Stimulated activated CD4-positive, alpha-beta T cell treated with anti-CD3 and anti-CD28 coated beads, TNF-alpha, amount 100 ng/mL, for 24 hours (primary cell): ENCODE measurements around the gene GNRH2.
"Not testable (repeated sequence)": the region's sequence is repeated elsewhere in the genome, so short reads cannot be mapped to it uniquely, and the experiment has no call there.

Source experiments
- DNase-seq, 3 experiments: peaks; one replicate each; pipeline ENCODE4 v3.0.0-alpha.2; 2020; ENCODE audit warnings: low read depth in 3 of 3

Gene GNRH2

GRCh38 chr20:3072530-3073250 is 29.3 kb downstream of the GNRH2 start:
- DNase-seq: no peak

DNA sequence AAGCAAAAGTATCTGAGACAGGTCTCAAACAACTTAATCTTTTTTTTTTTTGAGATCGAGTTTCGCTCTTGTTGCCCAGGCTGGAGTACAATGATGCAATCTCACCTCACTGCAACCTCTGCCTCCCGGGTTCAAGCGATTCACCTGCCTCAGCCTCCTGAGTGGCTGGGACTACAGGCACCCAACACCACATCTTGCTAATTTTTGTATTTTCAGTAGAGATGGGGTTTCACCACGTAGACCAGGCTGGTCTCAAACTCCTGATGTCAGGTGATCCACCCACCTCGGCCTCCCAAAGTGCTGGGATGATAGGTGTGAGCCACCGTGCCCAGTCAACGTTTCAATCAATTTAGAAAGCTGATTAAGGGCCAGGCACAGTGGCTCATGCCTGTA is 29.8 kb downstream of the GNRH2 start:
- not testable (repeated sequence) for DNase-seq

- no peak for DNase-seq
Measured at GRCh38 chr20:3074812-3075211, 31.4 kb downstream of the GNRH2 start.

- not testable (repeated sequence) for DNase-seq
Measured at GRCh38 chr20:3075315-3075714, 31.9 kb downstream of the GNRH2 start.

DNA sequence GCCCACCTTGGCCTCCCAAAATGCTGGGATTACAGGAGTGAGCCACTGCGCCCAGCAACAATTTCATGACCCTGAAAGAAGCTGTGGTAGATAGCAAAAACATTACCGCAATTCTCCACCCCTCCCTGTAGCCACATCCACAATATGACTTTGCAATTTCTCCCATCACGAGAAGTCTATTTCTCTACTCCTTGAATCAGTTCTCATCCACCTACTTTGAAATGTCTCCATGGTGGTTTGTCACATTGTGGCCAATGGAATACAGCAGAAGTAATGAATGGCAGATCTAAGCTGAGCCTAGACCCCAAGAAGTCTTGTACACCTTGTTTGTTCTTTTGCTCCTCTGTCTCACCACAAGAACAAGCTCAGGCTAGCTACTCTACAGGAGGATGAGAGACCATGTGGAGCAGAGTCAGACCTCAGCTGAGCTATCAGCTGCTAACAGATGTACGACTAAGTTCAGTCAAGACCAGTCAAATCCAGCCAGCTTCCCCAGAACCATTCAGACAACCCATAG is 34.3 kb downstream of the GNRH2 start:
- DNase-seq: no peak

GRCh38 chr20:3080939-3081388 is 37.5 kb downstream of the GNRH2 start:
- no peak for DNase-seq

DNA sequence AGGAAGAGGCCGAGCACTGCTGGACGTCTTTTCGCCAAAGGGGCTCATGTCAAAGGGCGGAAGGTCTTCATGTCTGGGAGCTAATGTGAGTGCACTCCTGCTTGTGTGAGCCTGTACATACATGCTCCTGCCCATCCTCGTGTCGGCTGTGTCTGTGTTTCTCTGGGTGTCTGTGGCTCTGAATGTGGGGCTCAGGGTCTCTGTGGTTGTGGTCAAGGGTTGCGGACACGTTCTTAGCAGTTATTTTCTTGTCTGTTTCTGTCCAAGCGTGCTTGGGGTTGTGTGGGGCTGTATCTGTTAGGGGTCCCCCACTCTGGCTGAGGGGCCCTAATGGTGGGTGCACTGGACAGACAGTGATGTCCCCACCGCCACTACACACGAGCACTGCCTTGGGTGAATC is 38.2 kb downstream of the GNRH2 start:
- DNase-seq: no peak

- no peak for DNase-seq
Measured at GRCh38 chr20:3082306-3082951, 39.0 kb downstream of the GNRH2 start.

GRCh38 chr20:3082955-3083952 is 39.8 kb downstream of the GNRH2 start:
- DNase-seq: no peak

GRCh38 chr20:3084283-3084985 is 41.0 kb downstream of the GNRH2 start, which contains the start of gene AVP:
AVP (minus strand) TSS chr20:3084724; CDS start chr20:3084674, 50 bp downstream.
- no peak for DNase-seq

DNA sequence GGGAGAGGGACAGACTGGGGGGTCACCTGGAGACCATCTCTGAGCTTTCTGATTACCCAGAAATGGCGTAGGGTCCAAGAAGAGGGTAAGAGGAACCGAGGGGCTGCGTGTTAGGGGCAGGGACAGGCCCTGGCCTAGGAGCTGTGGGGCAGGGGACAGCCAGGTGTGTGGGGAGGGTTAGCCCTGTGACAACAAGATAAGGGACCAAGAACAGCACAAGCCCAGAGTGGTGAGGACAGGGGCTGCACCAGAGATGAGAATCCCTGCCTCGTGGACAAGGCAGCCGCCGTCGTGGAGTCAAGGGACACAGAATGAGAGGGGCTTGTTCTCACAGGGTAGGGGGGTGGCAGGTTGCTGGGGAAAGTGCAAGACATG is 41.6 kb downstream of the GNRH2 start:
- no peak for DNase-seq

DNA sequence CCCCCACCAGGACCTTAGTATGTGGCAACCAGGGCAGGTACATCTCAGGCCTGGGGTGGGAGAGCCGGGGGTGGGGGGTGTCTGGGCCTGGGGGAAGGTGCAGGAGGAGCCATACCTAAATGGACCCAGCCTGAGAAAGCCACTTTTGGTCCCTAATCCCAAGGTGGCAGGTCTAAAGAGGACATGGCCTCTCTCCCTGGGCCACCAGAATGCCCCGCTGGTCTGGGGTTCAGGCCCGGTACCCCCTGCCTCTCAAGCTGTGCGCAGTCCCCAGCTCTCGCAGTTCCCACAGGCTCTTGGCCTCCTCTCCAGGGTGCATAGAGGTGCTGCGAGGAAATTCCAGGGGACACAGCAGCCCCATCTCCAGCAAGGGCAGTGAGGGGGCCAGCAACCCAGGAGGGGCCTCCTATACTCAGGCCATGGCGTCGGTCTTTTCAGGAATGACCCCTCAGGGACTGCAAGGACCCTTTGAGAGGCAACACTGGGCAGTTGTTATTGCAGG is 42.2 kb downstream of the GNRH2 start:
- no peak for DNase-seq

- DNase-seq: no peak
Measured at GRCh38 chr20:3088031-3088430, 44.6 kb downstream of the GNRH2 start.

DNA sequence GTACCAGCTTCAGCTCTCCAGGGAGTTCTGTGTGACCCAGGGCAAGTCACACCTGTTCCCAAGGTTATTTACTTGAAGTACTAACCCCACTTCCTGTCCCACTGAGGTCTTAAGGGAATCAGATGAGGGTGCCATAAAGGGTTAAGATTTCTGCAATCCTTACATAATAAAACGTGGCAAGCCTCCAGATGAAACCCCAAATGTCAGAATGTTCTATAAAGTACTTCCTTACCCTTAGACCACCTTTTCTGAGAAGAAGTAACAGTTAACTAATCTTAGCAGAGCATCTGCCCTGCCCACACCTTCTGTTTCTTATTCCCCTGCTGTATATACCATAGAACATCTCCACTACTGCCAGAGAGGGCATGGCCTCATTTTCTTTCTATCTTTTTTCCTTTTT is 47.1 kb downstream of the GNRH2 start:
- no peak for DNase-seq

DNA sequence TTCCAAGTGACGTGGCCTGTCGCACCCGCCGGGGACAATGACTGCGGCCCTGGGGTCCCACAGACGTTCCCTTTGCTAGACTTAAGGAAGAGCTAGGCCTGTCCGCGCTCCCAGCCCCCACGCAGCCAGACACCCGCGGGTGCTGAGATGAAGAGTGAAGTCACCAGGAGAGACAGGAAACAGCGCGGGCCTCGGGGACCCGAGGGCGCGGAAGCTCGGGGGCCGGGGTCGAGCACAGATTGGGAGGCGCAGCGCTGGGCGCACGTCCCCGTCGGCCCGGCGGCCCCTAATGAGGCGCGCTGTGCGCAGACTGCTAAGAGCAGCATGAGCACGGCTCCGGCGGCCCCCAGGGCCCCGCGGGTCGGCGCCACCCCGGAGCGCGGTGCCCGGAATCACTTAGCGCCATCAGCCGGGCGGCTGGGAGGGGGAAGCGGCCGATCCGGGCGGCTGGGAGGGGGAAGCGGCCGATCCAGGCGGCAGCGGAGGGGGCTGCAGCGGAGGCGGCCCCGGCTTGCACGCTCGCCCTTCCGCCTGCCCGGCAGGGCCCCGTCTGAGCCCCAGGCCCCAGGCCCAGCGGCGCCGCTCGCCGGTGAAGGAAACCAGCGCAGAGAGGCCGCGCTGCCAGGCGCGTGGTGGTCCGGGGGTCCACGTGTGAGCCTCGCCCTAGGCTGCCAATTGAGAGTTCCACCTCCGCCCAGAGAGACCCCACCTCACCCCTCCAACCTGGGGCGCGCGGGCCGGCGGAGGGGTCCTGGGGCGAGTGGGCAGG is 49.4 kb downstream of the GNRH2 start:
- peak in 1 of 3 experiments; percentile 44 for DNase-seq

GRCh38 chr20:3093861-3094361 is 50.5 kb downstream of the GNRH2 start:
- DNase-seq: no peak

DNA sequence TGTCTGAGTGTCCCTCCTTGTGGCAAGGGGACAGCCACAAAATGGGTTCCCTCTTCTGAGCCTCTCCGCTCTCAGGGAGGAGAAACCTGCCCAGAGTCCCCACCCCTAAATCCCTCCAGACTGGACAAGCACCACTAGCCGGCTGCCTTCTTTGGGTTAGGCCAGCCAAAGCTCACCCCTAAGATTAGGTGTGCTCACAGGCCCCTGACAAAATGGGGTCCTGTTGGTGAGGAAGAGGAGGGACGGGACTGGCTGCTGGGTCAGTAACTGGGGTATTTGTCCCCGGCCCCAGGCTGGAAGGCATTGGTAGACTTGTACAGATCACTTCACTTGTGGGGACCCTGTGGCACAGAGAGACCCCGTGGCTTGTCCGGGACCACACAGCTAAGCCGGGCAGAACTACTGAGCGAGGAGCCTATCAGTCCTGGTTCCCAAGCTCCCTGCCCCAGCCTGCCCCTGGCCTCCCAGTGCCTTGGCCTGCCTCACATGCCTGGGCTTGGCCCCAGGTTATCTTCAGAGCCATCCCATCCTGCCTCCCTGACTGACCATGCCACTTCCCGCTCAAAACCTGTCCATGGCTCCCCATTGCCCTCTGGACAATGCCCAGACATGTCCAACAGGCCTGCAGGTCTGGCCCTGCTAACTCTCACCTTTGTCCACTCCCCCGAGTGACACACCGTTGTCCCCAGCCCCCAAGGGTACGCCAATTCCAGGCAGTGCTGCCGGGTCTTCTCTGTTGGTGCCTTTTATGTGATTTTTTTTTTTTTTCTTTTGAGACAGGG is 51.6 kb downstream of the GNRH2 start:
- DNase-seq: no peak
